Epithelial cell of prostate (primary cell): ENCODE results near the gene ST7.
"Not testable (repeated sequence)": the region's sequence is repeated elsewhere in the genome, so short reads cannot be mapped to it uniquely, and the experiment has no call there.

ENCODE experiments used
- DNase-seq: peaks from one replicate; pipeline ENCODE4 v3.0.0-alpha.2; 2011; ENCODE audit warnings: low read depth, low spot score
- H3K27ac ChIP-seq: fragments of 450-650 bp; 2 replicates; pipeline ENCODE4 v1.5.1; 2017; ENCODE audit warnings: mild to moderate bottlenecking

ST7 gene

GRCh38 chr7:117020591-117020973, 67.3 kb downstream of the ST7 start:
- no peak overlapping the region for H3K27ac ChIP-seq
- no peak for DNase-seq

- H3K27ac ChIP-seq = no peak overlapping the region
- DNase-seq = no peak
These were observed 68.1 kb downstream of the ST7 start for GRCh38 chr7:117021366-117021765.

GRCh38 chr7:117021986-117022385, 68.7 kb downstream of the ST7 start:
- DNase-seq = no peak
- no peak overlapping the region for H3K27ac ChIP-seq

- H3K27ac ChIP-seq = no peak overlapping the region
These were observed 70.1 kb downstream of the ST7 start for GRCh38 chr7:117023325-117023854.

GRCh38 chr7:117024811-117025210, 71.5 kb downstream of the ST7 start:
- no peak for DNase-seq
- no peak overlapping the region for H3K27ac ChIP-seq

More at GRCh38 chr7:117023325-117023854, 70.1 kb downstream of the ST7 start:
- DNase-seq = no peak

- no peak for DNase-seq
- no peak overlapping the region for H3K27ac ChIP-seq
These were observed 72.6 kb downstream of the ST7 start for GRCh38 chr7:117025891-117026290.

- not testable (repeated sequence) for H3K27ac ChIP-seq
These were observed 77.0 kb downstream of the ST7 start for GRCh38 chr7:117030346-117030745.

GRCh38 chr7:117030793-117031192, 77.5 kb downstream of the ST7 start:
- DNase-seq, H3K27ac ChIP-seq: not testable (repeated sequence)

More at GRCh38 chr7:117030346-117030745, 77.0 kb downstream of the ST7 start:
- DNase-seq = not testable (repeated sequence)

- DNase-seq = no peak
- no peak overlapping the region for H3K27ac ChIP-seq
These were observed 79.5 kb downstream of the ST7 start for GRCh38 chr7:117032810-117033209.

- no peak overlapping the region for H3K27ac ChIP-seq
- DNase-seq = no peak
These were observed 81.7 kb downstream of the ST7 start for GRCh38 chr7:117034851-117035464.

- no peak for DNase-seq
- H3K27ac ChIP-seq = no peak overlapping the region
These were observed 82.2 kb downstream of the ST7 start for GRCh38 chr7:117035465-117035862.

GRCh38 chr7:117036053-117036669, 82.9 kb downstream of the ST7 start:
- no peak for DNase-seq
- no peak overlapping the region for H3K27ac ChIP-seq

GRCh38 chr7:117036836-117037235, 83.5 kb downstream of the ST7 start:
- H3K27ac ChIP-seq = no peak overlapping the region
- no peak for DNase-seq

- no peak for DNase-seq
- H3K27ac ChIP-seq = no peak overlapping the region
These were observed 85.1 kb downstream of the ST7 start for GRCh38 chr7:117038408-117038807.

GRCh38 chr7:117041007-117041406, 87.7 kb downstream of the ST7 start:
- DNase-seq = no peak
- no peak overlapping the region for H3K27ac ChIP-seq

- DNase-seq = no peak
- H3K27ac ChIP-seq = no peak overlapping the region
These were observed 88.5 kb downstream of the ST7 start for GRCh38 chr7:117041822-117042221.

- H3K27ac ChIP-seq = no peak overlapping the region
- DNase-seq = no peak
These were observed 90.0 kb downstream of the ST7 start for GRCh38 chr7:117043108-117043825.

GRCh38 chr7:117044664-117045063, 91.4 kb downstream of the ST7 start:
- DNase-seq = no peak

GRCh38 chr7:117045927-117046710, 92.8 kb downstream of the ST7 start:
- no peak for DNase-seq

More at GRCh38 chr7:117044664-117045063, 91.4 kb downstream of the ST7 start:
- no peak overlapping the region for H3K27ac ChIP-seq

GRCh38 chr7:117047496-117047895, 94.2 kb downstream of the ST7 start:
- no peak overlapping the region for H3K27ac ChIP-seq
- no peak for DNase-seq

More at GRCh38 chr7:117045927-117046710, 92.8 kb downstream of the ST7 start:
- H3K27ac ChIP-seq = no peak overlapping the region
